GM10266 (cell line): Measurements from ENCODE around the gene RGS2.

Experiments
- DNase-seq: peaks from one replicate; pipeline ENCODE4 v3.0.0; 2012; ENCODE audit errors: extremely low spot score
- TF ChIP-seq, protein P1 (sequence below): IDR thresholded peaks from 2 replicates; pipeline ENCODE4 v1.5.1; 2012; ENCODE audit warnings: mild to moderate bottlenecking, low read depth; ENCODE audit not compliant: control insufficient read depth, insufficient read depth; ENCODE audit errors: missing control alignments

Gene RGS2, protein sequence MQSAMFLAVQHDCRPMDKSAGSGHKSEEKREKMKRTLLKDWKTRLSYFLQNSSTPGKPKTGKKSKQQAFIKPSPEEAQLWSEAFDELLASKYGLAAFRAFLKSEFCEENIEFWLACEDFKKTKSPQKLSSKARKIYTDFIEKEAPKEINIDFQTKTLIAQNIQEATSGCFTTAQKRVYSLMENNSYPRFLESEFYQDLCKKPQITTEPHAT

GRCh38 chr1:192808518-192809306, at the start of gene RGS2:
RGS2 (plus strand) TSS chr1:192809039; CDS start chr1:192809072, 33 bp downstream.
- TF ChIP-seq, protein P1, sequence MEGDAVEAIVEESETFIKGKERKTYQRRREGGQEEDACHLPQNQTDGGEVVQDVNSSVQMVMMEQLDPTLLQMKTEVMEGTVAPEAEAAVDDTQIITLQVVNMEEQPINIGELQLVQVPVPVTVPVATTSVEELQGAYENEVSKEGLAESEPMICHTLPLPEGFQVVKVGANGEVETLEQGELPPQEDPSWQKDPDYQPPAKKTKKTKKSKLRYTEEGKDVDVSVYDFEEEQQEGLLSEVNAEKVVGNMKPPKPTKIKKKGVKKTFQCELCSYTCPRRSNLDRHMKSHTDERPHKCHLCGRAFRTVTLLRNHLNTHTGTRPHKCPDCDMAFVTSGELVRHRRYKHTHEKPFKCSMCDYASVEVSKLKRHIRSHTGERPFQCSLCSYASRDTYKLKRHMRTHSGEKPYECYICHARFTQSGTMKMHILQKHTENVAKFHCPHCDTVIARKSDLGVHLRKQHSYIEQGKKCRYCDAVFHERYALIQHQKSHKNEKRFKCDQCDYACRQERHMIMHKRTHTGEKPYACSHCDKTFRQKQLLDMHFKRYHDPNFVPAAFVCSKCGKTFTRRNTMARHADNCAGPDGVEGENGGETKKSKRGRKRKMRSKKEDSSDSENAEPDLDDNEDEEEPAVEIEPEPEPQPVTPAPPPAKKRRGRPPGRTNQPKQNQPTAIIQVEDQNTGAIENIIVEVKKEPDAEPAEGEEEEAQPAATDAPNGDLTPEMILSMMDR: peak; percentile 34
- peak; percentile 92 for DNase-seq

- no peak for DNase-seq
- TF ChIP-seq, protein P1: no peak
Measured at GRCh38 chr1:192759104-192759503, 49.7 kb upstream of the RGS2 start.

DNA sequence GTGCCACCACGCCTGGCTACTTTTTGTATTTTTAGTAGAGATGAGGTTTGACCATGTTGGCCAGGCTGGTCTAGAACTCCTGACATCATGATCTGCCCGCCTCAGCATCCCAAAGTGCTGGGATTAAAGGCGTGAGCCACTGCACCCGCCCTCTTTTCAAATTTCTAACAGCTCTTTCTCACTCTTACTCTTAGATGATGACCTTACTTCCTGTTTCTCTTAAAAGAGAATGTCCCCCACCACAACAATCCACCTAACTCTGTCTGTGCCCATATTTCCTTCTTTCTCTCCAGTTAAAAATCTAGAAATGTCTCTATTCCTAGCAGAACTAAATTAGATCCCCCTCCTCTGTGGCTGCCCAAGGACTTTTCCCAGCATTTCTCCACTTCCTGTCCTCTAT, 46.6 kb upstream of the RGS2 start:
- TF ChIP-seq, protein P1: no peak
- no peak for DNase-seq

GRCh38 chr1:192763243-192763642, 45.6 kb upstream of the RGS2 start:
- DNase-seq: no peak
- TF ChIP-seq, protein P1: no peak

- TF ChIP-seq, protein P1: no peak
- DNase-seq: no peak
Measured at GRCh38 chr1:192763756-192764155, 45.1 kb upstream of the RGS2 start.

DNA sequence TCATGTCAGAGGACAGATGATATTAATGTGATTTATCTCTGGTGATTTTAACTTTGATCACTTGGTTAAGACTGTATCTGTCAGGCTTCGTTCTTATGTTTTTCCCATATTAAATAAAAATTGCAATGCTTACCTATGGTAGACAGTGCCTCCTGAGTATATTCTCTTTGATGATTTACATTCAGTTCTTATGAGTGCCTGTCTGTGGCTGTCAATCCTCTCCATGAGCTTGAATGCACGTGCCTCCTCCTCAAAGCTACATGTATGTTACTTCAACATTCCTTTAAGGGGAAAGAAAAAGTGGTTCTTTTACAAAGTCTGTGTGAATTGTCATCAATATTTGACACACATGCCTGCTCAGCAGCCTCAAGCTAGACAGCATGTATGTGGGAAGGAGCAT, 44.2 kb upstream of the RGS2 start:
- no peak for DNase-seq
- TF ChIP-seq, protein P1: no peak
